ENCODE measurements around the gene ZNF541.

GRCh38 chr19:47614021-47614295, 41.0 kb upstream of the ZNF541 start:
- TF ChIP-seq GATA2 (IDR thresholded peaks at IDR 0.05; ENCODE audit: low read depth, low read length) (no peak), GATA3 (IDR thresholded peaks at IDR 0.05; ENCODE audit: low read depth, low read length) (no peak)

Measured in SH-SY5Y (cell line).